GM12878 (cell line): ENCODE results near the gene SMIM9. TPM values are rescaled to one million over a fixed set of nuclear protein-coding genes. Genes with fewer than 3 reads are reported as not detected.

ENCODE experiments used
- ATAC-seq: fragments of 200-7000 bp; cut with Tn5 transposase; 3 replicates; pipeline ENCODE4 v1.9.1; 2020; ENCODE audit warnings: mild to moderate bottlenecking, moderate library complexity
- BruUV-seq: library from RNA; stranded (reverse); fragments of 400-500 nt; replicated peaks from 2 replicates; lab custom pipeline; 2021; lab: Mats Ljungman, UMichigan
- CTCF ChIA-PET: fragments of 300-600 bp; sonication (Branson Sonifier 250); formaldehyde crosslinking; extraction: SDS; loops from one replicate; lab custom pipeline; 2021; ENCODE audit warnings: inconsistent platforms; lab: Yijun Ruan, JAX
- POLR2A ChIA-PET: fragments of 350-600 bp; formaldehyde crosslinking; extraction: SDS; loops from one replicate; lab custom pipeline; 2021; ENCODE audit warnings: inconsistent platforms; lab: Charles Lee
- RAD21 ChIA-PET: fragments of 300-600 bp; sonication (Branson Sonifier 250); formaldehyde crosslinking; loops from one replicate; lab custom pipeline; 2023; ENCODE audit warnings: antibody characterized with exemption; ENCODE audit not compliant: unreplicated experiment; lab: Charles Lee
- SMC1A ChIA-PET: fragments of 300-600 bp; sonication (Branson Sonifier 250); formaldehyde crosslinking; loops from one replicate; lab custom pipeline; 2023; ENCODE audit not compliant: unreplicated experiment, uncharacterized antibody; lab: Charles Lee
- DNase-seq: peaks from one replicate; pipeline ENCODE4 v3.0.0-alpha.2; 2011; ENCODE audit warnings: low read depth, low spot score
- FAIRE-seq: peaks from 3 replicates; lab custom pipeline; 2011; peaks lifted over from hg19 to GRCh38; lab: Jason Lieb, UNC
- H2AFZ ChIP-seq: 2 replicates; pipeline ENCODE4 v1.6.0; 2011; ENCODE audit warnings: low read depth, low read length, control low read depth; ENCODE audit not compliant: control insufficient read depth
- H3K27ac ChIP-seq: 2 replicates; pipeline ENCODE4 v1.5.1; 2011; ENCODE audit warnings: control low read depth; ENCODE audit not compliant: control insufficient read depth, insufficient read depth
- H3K27me3 ChIP-seq, 2 experiments: replicated peaks in 1 of 2; 2 replicates each; pipeline versions ENCODE4 v1.6.0 to v1.6.1; 2011; ENCODE audit warnings: low read length in 1 of 2; ENCODE audit not compliant: control insufficient read depth in 2 of 2, insufficient read depth in 2 of 2
- H3K36me3 ChIP-seq, 2 experiments: 2 replicates each; pipeline ENCODE4 v1.5.1; 2011; ENCODE audit warnings: low read length in 1 of 2; ENCODE audit not compliant: control insufficient read depth in 2 of 2, insufficient read depth in 2 of 2
- H3K4me1 ChIP-seq: 2 replicates; pipeline ENCODE4 v1.6.1; 2011; ENCODE audit warnings: mild to moderate bottlenecking, low read length, moderate library complexity, mixed read lengths; ENCODE audit not compliant: control insufficient read depth, insufficient read depth
- H3K4me2 ChIP-seq: 2 replicates; pipeline ENCODE4 v1.6.0; 2011; ENCODE audit warnings: control low read depth; ENCODE audit not compliant: control insufficient read depth, insufficient read depth
- H3K4me3 ChIP-seq: fragments of 200-600 bp; sonication (generic); 2 replicates; pipeline ENCODE4 v1.5.1; 2016
- H3K79me2 ChIP-seq: 2 replicates; pipeline ENCODE4 v1.6.0; 2011; ENCODE audit warnings: low read length; ENCODE audit not compliant: control insufficient read depth, insufficient read depth
- H3K9ac ChIP-seq: 2 replicates; pipeline ENCODE4 v1.8.0; 2011; ENCODE audit warnings: low read length, control low read depth, mixed read lengths; ENCODE audit not compliant: control insufficient read depth, insufficient read depth
- H3K9me3 ChIP-seq: replicated peaks from 3 replicates; pipeline ENCODE4 v1.5.1; 2011; ENCODE audit warnings: mild to moderate bottlenecking, low read length; ENCODE audit not compliant: control insufficient read depth, insufficient read depth
- H4K20me1 ChIP-seq: 2 replicates; pipeline ENCODE4 v1.6.0; 2011; ENCODE audit not compliant: control insufficient read depth, insufficient read depth
- BMI1 ChIP-seq: fragments of 450-650 bp; IDR thresholded peaks from 2 replicates; pipeline ENCODE4 v1.6.1; 2016; ENCODE audit warnings: mild to moderate bottlenecking, moderate library complexity, borderline replicate concordance
- BRCA1 ChIP-seq: IDR thresholded peaks from 2 replicates; pipeline ENCODE4 v1.6.1; 2011; ENCODE audit warnings: low read depth, low read length, improper control_type of control experiment
- ETV6 ChIP-seq, 2 experiments: fragments of 450-650 bp in 1 of 2; IDR thresholded peaks in 1 of 2; conservative IDR thresholded peaks in 1 of 2; 2 replicates each; pipeline ENCODE4 v1.6.1; 2014; ENCODE audit warnings: antibody characterized with exemption in 1 of 2, borderline replicate concordance in 1 of 2, low read depth in 1 of 2, mild to moderate bottlenecking in 1 of 2, moderate library complexity in 1 of 2
- GABPA ChIP-seq: IDR thresholded peaks from 2 replicates; pipeline ENCODE4 v1.6.1; 2014; ENCODE audit warnings: antibody characterized with exemption, low read depth, mild to moderate bottlenecking, inconsistent platforms
- GATAD2B ChIP-seq: fragments of 450-650 bp; conservative IDR thresholded peaks from 2 replicates; pipeline ENCODE4 v1.6.1; 2017; ENCODE audit warnings: low read depth, mild to moderate bottlenecking, moderate library complexity
- IKZF1 ChIP-seq: fragments of 450-650 bp; conservative IDR thresholded peaks from 2 replicates; pipeline ENCODE4 v1.6.1; 2017; ENCODE audit warnings: antibody characterized with exemption, mild to moderate bottlenecking
- MEF2B ChIP-seq: fragments of 450-650 bp; IDR thresholded peaks from 2 replicates; pipeline ENCODE4 v1.6.1; 2018; ENCODE audit warnings: mild to moderate bottlenecking, moderate library complexity; ENCODE audit not compliant: partially characterized antibody, poor library complexity, severe bottlenecking
- MYB ChIP-seq: fragments of 150-350 bp; IDR thresholded peaks from 2 replicates; pipeline ENCODE4 v1.6.1; 2014; ENCODE audit warnings: mild to moderate bottlenecking, low read depth, low read length, borderline replicate concordance
- NR2C1 ChIP-seq: fragments of 450-650 bp; IDR thresholded peaks from 2 replicates; pipeline ENCODE4 v1.6.1; 2017; ENCODE audit warnings: antibody characterized with exemption, mild to moderate bottlenecking, moderate library complexity
- NR2F1 ChIP-seq: fragments of 450-650 bp; conservative IDR thresholded peaks from 2 replicates; pipeline ENCODE4 v1.6.1; 2017; ENCODE audit warnings: mild to moderate bottlenecking
- SMC3 ChIP-seq: IDR thresholded peaks from 2 replicates; pipeline ENCODE4 v1.6.1; 2011; ENCODE audit warnings: low read length, improper control_type of control experiment, borderline replicate concordance
- SREBF1 ChIP-seq: IDR thresholded peaks from 2 replicates; pipeline ENCODE4 v1.6.1; 2012; ENCODE audit warnings: mild to moderate bottlenecking, low read length
- TBL1XR1 ChIP-seq: IDR thresholded peaks from 2 replicates; pipeline ENCODE4 v1.6.1; 2012; ENCODE audit warnings: low read depth, low read length, improper control_type of control experiment
- TCF3 ChIP-seq: IDR thresholded peaks from 2 replicates; pipeline ENCODE4 v1.6.1; 2012; ENCODE audit warnings: low read depth, mild to moderate bottlenecking, low read length, borderline replicate concordance; ENCODE audit not compliant: insufficient read depth
- ZSCAN29 ChIP-seq: fragments of 450-650 bp; IDR thresholded peaks from 2 replicates; pipeline ENCODE4 v1.6.1; 2017; ENCODE audit warnings: mild to moderate bottlenecking, moderate library complexity
- WGBS: methylation state at CpG from one replicate; pipeline ENCODE4 v1.1.6; 2016; ENCODE audit warnings: low lambda C conversion rate; ENCODE audit not compliant: insufficient replicate concordance, insufficient coverage; ENCODE audit errors: missing lambda C conversion rate; 5-methylcytosine and 5-hydroxymethylcytosine counted together
- in situ Hi-C: fragments of 300-500 bp; cut with MboI; formaldehyde crosslinking; loops from 9 replicates; pipeline ENCODE4 v1.14.3; 2018; ENCODE audit warnings: mixed read lengths
- intact Hi-C: fragments of 100-400 bp; cut with micrococcal nuclease; formaldehyde crosslinking; loops from one replicate; pipeline ENCODE4 v1.14.2; 2022; ENCODE audit not compliant: unreplicated experiment
- polyA plus RNA-seq, 11 experiments: library from polyadenylated mRNA; depleted of rRNA in 4 of 11; unstranded in 6 of 11; stranded (reverse) in 5 of 11; fragments of >200 nt; fragmentation: Nextera tagmentation in 4 of 11; fragmentation: Illumina TruSeq in 1 of 11; extraction: Ambion mirVana in 4 of 11; extraction: Trizol in 1 of 11; gene quantifications; 1 replicate in 1 of 11; 2 replicates in 10 of 11; pipeline versions ENCODE4 v1.2.1 to v1.2.3, GENCODE V29; 2011 to 2016; ENCODE audit warnings: inconsistent platforms in 2 of 11, missing spikeins in 2 of 11, low read depth in 1 of 11
- total RNA-seq, 4 experiments: library from RNA; depleted of rRNA in 3 of 4; stranded (reverse); fragments of >200 nt in 3 of 4; fragmentation: Illumina TruSeq in 1 of 4; extraction: Trizol in 1 of 4; gene quantifications; 2 replicates each; pipeline versions ENCODE4 v1.2.1 to v1.2.3, GENCODE V29; 2013 to 2021

The SMIM9 gene
- total and polyA plus RNA-seq, 10 of the 15 experiments (the other 5 are each of a cell fraction or from before 2014, with no cell fraction given) = not detected

- BruUV-seq = no TSS peak
- H2AFZ ChIP-seq = no peak overlapping the region
- no peak for ATAC-seq
- TF ChIP-seq BRCA1 (no peak), MYB (no peak), BMI1 (no peak), MEF2B (no peak), GATAD2B (no peak), ETV6 (conservative IDR thresholded peaks at IDR 0.05 in 1 of 2, IDR thresholded peaks at IDR 0.05 in 1 of 2; ENCODE audit: borderline replicate concordance in 1 of 2, low read depth in 1 of 2) (no peak), NR2C1 (no peak), IKZF1 (no peak), TBL1XR1 (no peak), NR2F1 (no peak), SMC3 (no peak), GABPA (no peak), TCF3 (no peak), ZSCAN29 (no peak), SREBF1 (no peak)
- RAD21 ChIA-PET = no interaction called here
- no peaks in the 10 kb centered on the region for H3K4me1 ChIP-seq
- in situ Hi-C loops = loop anchor here (10.0 kb wide), 1 partner anchor 291 kb away; the partner anchor contains the start of genes G6PD and IKBKG
- H3K36me3 ChIP-seq = no peaks in the 10 kb centered on the region
- H3K4me2 ChIP-seq = no peak overlapping the region
- intact Hi-C loops = no loop called here
- SMC1A ChIA-PET = no interaction called here
- POLR2A ChIA-PET = no interaction called here
- CTCF ChIA-PET = interaction anchor here (0.7 to 1.5 kb wide), 3 partner anchors 12 to 120 kb away, joined by 4 read pairs; no protein-coding TSS in a partner anchor
- H3K4me3 ChIP-seq = no peak overlapping the region
- H3K9ac ChIP-seq = no peak overlapping the region
- no peaks in the 10 kb centered on the region for H3K79me2 ChIP-seq
- WGBS = 42% methylated on average over 1 of the region's 1 CpG
- no peaks in the 10 kb centered on the region for H3K9me3 ChIP-seq
- no peak for DNase-seq
- H3K27me3 ChIP-seq = no peaks in the 10 kb centered on the region
- H3K27ac ChIP-seq = no peak overlapping the region
- no peak for FAIRE-seq
- no peaks in the 10 kb centered on the region for H4K20me1 ChIP-seq
Observed at GRCh38 chrX:154836163-154836562, 1.7 kb upstream of the SMIM9 start.
